T follicular helper cell (primary cell): Measurements from ENCODE around the gene GET4.
"Not testable (repeated sequence)": the region's sequence is repeated elsewhere in the genome, so short reads cannot be mapped to it uniquely, and the experiment has no call there.

ENCODE experiments used
- DNase-seq: peaks from one replicate; pipeline ENCODE4 v3.0.0-alpha.2; 2020; ENCODE audit warnings: low read depth

GET4 gene

GRCh38 chr7:845731-846130 is 30.6 kb upstream of the GET4 start:
- DNase-seq = no peak

DNA sequence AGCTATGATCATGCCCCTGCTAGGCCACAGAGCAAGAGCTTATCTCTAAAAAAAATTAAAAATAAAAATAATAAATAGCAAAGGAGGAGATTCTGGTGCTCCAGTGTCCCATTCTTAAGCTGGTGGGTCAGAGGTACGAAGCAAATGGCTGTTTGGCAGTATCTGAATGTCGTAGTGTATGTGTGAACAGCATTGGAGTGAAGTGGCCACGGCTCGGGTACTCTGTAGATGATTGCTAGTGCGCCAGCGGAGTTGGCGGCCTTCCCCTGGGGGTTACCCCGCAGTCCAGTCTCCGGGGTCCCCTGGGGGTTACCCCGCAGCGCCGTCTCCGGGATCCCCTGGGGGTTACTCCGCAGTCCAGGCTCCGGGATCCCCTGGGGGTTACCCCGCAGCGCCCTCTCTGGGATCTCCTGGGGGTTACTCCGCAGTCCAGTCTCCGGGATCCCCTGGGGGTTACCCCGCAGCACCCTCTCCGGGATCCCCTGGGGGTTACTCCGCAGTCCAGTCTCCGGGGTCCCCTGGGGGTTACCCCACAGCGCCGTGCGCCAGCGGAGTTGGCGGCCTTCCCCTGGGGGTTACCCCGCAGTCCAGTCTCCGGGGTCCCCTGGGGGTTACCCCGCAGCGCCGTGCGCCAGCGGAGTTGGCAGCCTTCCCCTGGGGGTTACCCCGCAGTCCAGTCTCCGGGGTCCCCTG is 29.2 kb upstream of the GET4 start:
- not testable (repeated sequence) for DNase-seq

- DNase-seq = not testable (repeated sequence)
These were observed 28.6 kb upstream of the GET4 start for GRCh38 chr7:847728-848127.

- no peak for DNase-seq
These were observed 27.2 kb upstream of the GET4 start for GRCh38 chr7:849145-849544.

DNA sequence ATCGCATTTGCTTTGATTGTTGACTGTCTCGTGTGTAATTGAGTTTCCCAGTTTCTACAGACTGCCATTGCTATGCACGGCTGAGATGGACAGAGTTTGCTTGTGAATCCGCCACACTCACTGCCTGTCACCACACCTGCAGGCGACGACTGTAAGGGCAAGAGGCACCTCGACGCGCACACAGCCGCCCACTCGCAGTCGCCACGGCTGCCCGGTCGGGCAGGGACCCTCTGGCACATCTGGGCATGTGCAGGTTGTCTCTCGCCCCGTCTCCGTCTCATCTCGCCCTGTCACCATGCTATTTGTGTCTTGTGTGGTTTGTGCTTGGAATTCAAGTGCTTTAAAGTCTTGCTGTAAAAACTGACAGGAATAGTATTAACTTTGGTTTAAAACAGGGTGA is 26.6 kb upstream of the GET4 start:
- no peak for DNase-seq

GRCh38 chr7:851204-851603 is 25.1 kb upstream of the GET4 start:
- DNase-seq = no peak

DNA sequence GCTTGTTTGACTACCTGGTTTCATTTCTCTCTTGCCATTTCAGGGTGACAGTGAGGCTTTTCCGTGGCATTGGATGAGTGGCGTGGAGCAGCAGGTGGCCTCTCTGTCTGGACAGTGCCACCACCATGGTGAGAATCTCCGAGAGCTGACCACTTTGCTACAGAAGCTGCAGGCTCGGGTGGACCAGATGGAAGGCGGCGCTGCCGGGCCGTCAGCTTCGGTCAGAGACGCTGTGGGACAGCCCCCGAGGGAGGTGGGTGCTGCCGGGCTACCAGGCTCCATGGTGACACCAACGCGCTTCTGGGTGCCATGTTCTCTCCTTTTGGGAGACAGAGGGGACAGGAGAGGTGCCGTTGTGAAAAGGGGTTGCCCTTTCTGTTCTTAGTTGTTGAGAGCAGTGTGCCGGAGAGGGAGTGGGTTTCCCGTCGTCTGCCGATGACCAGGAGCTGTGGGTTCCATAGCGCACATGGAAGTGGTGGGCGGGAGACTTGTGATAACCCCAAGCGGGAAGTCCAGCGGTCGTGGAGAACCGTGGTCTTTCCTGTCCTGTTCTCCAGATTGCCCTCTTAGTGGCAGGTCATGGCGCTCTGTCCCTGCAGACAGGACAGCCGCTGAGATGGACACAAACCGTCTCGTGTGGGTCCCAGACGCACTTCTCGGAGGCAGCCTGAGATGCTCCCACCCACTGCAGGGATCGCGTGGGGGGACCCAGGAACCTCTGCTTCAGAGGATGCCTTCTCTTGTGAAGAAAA is 22.8 kb upstream of the GET4 start:
- DNase-seq = no peak

- no peak for DNase-seq
These were observed 22.1 kb upstream of the GET4 start for GRCh38 chr7:854118-854775.

GRCh38 chr7:855686-856369 is 20.5 kb upstream of the GET4 start:
- no peak for DNase-seq

DNA sequence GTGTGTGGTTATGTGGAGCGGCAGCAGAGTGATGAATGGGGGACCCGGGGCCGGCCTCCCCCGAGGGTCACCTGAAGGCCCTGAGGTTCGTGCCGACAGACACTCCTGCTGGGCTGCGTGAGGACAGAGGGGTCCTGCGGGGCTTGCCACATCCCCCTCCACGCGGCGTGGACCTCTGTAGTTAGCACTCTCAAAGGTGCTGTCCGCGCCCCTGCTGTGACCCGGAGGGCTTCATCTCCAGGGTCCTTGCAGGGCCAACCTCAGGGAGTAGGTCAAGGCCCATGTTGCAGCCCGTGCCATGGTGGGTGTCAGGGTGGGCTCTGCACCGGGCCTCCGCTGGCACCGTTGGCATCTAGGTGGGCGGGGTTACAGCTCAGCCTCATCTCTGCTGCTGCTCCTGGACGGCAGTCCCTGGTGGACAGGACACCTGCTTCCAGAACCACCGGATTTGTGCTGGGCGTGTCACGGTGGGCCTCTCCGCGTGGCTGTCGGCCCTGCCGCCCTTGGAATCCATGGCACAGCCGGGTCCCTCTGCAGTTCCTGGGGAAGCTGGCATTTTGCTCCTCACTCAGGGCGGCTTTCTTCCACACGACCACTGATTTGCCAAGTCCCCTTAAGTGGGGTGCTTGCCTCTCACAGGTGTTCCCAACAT is 19.8 kb upstream of the GET4 start:
- DNase-seq = no peak

GRCh38 chr7:857661-858060 is 18.7 kb upstream of the GET4 start:
- no peak for DNase-seq

DNA sequence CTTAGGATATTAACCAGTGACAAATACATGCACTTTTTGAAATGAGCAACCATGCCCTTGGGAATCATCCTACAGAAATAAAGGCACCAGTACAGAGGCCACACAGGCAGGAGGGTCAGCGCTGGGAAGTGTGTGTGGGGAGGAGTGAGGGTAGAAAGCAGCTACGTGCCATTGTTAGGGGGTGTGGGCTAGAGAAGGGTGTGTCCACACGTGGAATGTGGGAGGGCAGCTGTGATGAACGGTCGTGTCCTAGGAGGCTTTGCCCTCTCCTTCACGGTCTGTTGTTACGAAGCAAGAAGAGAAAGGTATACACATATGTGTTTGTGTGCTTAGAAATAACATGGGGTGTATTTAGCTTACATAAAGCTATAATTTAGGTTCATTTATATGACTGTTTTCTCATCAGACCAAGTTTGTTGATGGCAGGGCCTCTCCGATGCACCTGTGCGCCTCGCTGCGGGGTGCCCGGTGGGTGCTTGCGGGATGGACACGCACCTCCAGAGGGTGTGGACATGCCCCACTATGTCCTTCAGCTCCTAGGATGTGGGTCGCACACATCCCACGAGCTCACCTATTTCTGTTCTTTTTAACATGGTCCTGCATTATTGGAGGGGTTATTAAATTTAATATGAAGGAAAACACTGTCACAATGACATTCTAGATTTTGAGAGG is 16.9 kb upstream of the GET4 start:
- no peak for DNase-seq

DNA sequence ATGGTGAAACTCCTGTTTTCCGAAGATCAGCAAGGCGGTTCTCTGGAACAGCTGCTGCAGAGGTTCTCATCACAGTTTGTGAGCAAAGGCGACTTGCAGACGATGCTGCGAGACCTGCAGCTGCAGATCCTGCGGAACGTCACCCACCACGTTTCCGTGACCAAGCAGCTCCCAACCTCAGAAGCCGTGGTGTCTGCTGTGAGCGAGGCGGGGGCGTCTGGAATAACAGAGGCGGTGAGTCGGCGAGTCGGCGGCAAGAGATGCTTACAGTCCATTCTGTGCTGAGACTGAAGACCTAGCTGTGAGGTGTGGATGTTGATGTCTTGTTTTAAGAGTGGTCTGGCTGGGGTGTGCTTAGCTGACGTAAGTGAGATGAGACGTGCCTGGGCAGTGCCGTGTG is 16.2 kb upstream of the GET4 start:
- DNase-seq = no peak

- no peak for DNase-seq
These were observed 15.1 kb upstream of the GET4 start for GRCh38 chr7:861222-861621.

DNA sequence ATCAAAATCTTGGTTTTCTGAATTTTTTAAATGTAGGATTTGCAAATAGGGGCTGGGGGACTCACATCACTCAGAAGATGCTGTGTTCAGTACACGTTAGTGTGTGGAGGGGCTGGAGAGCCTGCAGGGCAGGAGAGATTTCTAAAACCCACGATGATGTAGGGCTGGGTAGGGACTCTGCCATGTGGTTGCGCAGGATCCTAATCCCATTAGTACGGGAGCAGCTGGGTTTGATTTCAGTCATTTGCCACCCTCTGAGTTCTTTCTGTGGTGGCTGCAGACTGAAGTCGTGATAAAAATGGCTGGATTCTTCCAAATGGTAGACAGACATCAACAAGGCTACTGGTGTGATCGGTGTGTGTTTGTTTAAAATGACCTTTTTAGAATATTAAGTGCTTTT is 14.2 kb upstream of the GET4 start:
- no peak for DNase-seq

- DNase-seq = no peak
These were observed 13.2 kb upstream of the GET4 start for GRCh38 chr7:863106-863505.

- no peak for DNase-seq
These were observed 10.4 kb upstream of the GET4 start for GRCh38 chr7:865921-866320.

GRCh38 chr7:867001-867405 is 9.4 kb upstream of the GET4 start:
- no peak for DNase-seq

- DNase-seq = no peak
These were observed 8.8 kb upstream of the GET4 start for GRCh38 chr7:867406-868188.

- no peak for DNase-seq
These were observed 8.2 kb upstream of the GET4 start for GRCh38 chr7:868189-868486.

GRCh38 chr7:869348-869747 is 7.0 kb upstream of the GET4 start:
- no peak for DNase-seq
